Upper lobe of left lung (tissue), 4 donors: Measurements from ENCODE around the gene FHOD3.

Source experiments
- CTCF ChIP-seq, 6 experiments: fragments of 450-650 bp in 4 of 6; fragments of 200-600 bp in 2 of 6; sonication (generic) in 2 of 6; IDR thresholded peaks; one replicate each; pipeline ENCODE4 v1.5.1; 2016 to 2019; ENCODE audit warnings: antibody characterized with exemption in 6 of 6
- POLR2A ChIP-seq, 4 donors: fragments of 450-650 bp; IDR thresholded peaks; one replicate each; pipeline ENCODE4 v1.5.1; 2016 to 2017; ENCODE audit warnings: antibody characterized with exemption in 4 of 4, mild to moderate bottlenecking in 2 of 4

- TF ChIP-seq POLR2A (IDR thresholded peaks at IDR 0.05) (no peak), CTCF (IDR thresholded peaks at IDR 0.05) (no peak)
Measured at GRCh38 chr18:36402765-36403396, 105.4 kb downstream of the FHOD3 start.
